HS-5 (cell line): ENCODE results near the gene LYPD8.

ENCODE experiments used
- DNase-seq: peaks from one replicate; pipeline ENCODE4 v3.0.0-alpha.2; 2012; ENCODE audit warnings: low read depth

LYPD8 gene

DNA sequence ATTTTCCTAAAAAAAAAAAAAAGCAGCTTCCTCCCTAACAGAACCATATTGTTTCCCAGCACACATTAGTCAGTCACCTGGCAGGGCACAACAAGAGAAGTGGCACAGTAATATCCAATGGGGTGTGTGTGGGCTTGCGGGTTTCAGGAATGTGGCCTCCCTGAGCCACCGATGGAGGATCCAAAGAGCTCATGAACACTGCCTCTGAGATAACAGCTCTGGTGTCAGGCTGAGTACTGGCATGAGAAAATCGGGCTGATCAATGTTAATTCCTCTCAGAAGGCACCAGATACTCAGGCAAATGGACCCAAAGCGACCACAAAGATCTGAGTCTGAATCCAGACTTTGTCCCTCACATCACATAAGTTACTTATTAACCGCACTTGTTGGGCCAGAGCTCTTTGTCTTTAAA is 2.2 kb upstream of the LYPD8 start:
- no peak for DNase-seq

DNA sequence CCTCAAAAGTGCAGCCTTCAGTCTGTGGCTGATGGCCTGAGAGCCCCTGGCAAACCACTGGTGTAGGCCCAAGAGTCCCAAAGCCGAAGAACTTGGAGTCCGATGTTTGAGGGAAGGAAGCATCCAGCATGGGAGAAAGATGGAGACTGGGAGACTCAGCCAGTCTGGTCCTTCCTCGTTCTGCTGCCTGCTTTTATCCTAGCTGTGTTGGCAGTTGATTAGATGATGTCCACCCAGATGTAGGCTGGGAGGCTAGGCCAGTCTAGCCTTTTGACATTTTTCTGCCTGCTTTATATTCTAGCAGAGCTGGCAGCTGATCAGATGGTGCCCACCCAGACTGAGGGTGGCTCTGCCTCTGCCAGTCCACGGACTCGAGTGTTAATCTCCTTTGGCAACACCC is 1.1 kb upstream of the LYPD8 start:
- no peak for DNase-seq

DNA sequence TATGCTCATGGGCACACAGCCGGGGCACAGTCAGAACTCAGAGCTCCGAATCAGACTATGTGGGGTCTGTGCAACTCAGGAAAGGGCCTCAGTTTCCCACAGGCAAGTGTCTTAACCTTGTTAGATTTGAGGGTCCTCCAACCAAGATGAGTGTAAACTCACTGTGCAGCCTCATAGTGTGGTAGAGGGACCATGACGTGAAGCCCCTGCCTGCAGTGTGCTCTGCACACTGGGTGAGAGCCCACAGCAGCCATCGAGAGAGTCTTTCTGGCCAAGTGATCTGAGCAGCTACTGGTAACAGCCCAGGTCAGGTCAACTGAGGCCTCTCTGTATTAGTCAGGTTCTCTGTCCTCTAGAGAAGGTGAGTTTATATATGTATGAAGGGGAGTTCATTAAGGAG is 592 bp upstream of the LYPD8 start:
- no peak for DNase-seq

GRCh38 chr1:248753708-248754280 is 1.8 kb downstream of the LYPD8 start:
- no peak for DNase-seq

GRCh38 chr1:248753029-248753594 is 2.4 kb downstream of the LYPD8 start:
- no peak for DNase-seq

DNA sequence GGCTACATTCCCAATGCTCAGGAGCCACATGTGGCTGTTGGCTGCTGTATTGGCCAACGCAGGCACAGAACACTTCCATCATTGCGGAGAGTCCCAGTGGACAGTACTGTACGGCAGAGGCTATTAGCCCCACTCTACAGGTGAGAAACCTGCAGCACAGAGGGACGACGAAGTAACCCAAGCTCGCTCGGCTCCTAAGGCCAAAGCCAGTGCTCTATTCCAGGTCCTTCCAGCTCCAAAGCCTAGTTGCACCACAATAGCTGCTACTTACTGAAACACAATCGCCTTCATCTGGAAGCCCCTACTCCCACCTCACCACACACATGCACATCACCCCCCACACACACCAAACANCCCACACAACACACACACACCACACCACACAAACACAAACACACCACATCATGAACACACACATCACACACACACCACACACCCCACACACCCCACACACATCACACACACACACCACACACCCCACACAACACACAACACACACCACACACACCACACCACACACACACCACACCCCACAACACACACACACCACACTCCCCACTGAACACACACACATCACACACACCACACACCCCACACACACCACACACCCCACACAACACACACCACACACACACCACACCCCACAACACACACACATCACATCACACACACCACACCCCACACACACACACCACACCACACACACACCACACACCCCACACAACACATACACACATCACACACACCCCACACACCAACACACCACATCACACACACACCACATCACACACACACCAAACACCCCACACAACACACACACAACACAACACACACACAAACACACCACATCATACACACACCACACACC is 3.2 kb downstream of the LYPD8 start:
- DNase-seq = no peak

DNA sequence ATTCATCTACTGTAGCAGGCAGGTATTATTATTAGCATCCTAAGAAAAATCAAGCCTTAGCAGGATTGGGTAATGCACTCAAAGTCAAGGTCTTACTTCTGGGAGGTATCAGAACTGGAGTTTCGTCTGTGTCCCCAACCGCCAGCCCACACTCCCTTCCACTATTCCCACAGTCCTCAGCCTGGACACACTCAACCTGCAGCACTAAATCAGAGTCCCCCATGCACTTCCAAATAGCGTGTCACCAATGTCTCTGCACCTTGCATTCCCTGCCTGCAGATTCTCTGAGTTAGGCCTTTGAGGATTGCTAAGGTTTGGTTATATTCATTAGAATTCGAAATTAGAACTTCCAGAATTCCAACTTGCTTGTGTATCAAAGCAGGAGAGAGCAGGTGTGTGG is 3.9 kb downstream of the LYPD8 start:
- DNase-seq = no peak

DNA sequence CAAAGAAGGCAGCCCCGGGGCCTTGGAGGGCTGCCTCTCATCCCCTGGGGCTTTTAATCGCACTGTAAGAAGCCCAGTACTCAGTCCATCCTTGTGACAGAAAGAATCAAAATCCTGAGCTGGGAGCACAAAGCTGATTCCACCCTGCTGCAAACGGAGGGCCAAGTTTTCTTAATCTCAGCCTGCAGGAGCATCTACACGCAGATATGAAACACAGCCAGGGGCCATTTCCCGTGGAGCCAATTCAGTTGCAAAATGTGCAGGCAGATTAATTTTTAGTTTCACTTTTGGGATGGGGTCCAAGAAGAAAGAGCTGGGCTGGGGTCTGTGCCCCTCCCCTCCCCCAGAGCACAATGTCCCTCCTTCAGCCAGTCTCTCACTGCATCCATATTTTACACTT is 4.4 kb downstream of the LYPD8 start:
- DNase-seq = no peak

GRCh38 chr1:248750496-248750895 is 5.1 kb downstream of the LYPD8 start:
- DNase-seq = no peak

DNA sequence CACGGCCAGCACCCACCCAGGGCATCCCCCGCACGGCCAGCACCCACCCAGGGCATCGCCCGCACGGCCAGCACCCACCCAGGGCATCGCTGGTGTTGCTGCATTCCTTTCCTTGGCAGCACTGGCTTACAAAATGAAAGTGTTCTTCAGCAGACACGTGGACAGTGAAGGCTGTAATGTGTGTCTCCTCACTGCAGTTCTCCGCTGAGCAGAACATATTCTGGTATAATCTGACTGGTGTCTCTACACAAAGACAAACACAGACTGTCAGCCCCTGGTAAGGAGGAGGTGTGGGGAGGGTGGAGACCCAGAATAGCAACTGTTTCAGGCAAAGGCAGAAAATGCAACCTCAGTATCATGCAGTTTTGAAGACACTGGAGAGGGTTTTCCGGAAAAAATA is 7.3 kb downstream of the LYPD8 start:
- DNase-seq = no peak

DNA sequence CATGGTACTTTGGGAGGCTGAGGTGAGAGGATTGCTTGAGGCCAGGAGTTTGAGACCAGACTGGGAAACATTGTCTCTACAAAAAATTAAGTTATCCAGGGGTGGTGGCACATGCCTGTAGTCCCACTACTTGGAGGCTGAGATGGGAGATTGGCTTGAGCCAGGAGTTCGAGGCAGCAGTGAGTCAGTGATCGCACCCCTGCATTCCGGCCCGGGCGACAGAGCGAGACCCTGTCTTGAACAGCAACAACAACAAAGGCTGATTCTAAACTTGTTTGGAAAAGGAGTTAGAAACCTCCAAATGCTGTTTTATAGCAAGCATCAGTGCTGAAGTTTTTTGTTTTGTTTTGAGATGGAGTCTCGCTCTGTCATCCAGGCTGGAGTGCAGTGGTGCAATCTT is 14.7 kb downstream of the LYPD8 start:
- DNase-seq = no peak

- no peak for DNase-seq
Observed at GRCh38 chr1:248739572-248740205, 15.9 kb downstream of the LYPD8 start.

- DNase-seq = no peak
Observed at GRCh38 chr1:248737457-248737856, 18.1 kb downstream of the LYPD8 start.

DNA sequence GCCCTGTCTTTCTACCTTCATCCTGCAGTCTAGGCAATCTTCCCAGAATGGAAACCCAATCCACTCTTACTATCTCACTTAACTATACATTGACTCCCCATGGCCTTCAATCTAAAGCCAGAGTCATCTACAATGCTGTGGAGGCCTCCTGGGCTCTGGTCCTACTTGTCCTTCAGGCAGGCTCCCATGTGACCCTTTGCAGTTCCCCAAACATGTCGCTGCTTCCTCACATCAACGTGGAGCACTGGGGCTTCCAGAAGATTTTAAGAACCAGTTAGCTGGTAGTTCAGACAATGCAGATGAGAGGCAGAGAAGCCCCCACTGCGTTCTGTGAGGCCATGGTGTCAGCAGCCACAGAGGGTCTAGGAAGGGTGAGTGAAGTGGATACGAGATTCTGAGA is 18.6 kb downstream of the LYPD8 start:
- DNase-seq = no peak

DNA sequence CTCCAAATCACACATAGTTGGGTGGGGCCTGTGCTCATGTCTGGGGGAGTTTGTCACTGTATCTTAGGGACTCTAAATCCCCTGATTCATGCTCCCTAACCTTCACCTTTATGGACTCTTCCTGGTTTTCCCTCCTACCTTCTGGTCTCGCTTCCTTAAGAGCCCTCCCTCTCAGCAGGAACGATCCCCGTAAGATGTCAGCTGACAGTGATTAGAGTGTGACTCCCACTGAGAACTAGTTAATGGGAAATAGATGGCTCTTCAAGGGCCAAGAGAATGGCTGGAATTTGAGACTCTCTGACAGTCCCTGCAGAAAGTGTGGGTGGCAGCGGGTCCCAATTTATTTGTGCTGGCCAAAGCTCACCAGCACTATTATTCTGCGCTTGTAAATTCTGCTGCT is 22.0 kb downstream of the LYPD8 start:
- no peak for DNase-seq

DNA sequence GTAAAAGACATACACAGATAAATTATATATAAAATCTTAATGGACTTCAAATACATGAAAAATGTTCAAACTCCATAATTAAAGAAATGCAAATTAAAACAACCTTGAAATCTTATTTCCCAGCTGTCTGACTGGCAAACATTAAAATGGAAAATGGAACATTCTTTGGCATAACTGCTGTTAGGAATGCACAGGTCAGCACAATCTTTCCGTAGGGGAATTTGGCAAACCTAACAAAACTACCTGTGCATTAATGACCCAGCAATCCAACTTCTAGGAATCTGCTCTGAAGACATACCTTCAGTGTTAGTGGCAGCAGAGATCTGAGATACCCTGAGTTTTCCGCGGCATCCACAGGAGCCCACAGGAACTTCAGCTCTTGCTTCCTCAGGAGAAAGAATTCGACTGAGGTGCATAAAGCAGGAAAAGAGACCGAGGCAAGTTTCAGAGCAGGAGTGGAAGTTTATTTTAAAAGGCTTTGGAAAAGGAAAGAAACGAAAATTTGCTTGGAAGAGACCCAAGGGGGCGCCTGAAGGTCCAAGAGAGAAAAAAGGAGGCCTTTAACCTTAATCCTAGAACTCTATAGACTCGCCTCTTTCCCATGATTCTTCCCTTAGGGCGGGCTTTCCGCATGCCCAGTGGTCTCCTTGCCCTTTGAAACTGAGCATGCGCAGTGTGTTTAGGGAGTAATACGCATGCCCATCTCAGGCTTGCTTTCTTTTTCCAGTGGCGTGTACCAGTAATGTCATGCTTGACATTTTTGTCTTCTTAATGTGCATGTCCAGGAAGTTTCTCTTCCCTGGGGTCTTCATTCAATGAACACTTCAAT is 24.8 kb downstream of the LYPD8 start:
- no peak for DNase-seq

DNA sequence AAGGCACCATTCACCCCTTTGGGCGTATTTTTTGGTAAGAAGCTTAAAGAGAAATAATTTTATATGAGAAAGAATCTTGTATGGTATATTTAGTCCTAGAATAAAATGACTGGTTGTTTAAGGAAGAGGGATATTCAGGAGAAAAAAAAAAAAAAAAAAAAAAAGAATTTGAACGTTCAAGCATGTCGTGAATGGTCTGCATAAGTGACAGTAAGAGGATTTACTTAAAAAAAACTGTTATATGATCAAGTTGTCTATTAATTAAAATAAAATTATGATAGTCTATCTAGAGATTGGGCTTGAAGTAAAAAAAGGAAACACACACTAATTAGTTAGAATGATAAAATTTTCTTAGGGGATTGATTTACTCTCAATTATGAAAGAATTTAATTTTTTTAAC is 41.3 kb downstream of the LYPD8 start:
- DNase-seq = no peak

DNA sequence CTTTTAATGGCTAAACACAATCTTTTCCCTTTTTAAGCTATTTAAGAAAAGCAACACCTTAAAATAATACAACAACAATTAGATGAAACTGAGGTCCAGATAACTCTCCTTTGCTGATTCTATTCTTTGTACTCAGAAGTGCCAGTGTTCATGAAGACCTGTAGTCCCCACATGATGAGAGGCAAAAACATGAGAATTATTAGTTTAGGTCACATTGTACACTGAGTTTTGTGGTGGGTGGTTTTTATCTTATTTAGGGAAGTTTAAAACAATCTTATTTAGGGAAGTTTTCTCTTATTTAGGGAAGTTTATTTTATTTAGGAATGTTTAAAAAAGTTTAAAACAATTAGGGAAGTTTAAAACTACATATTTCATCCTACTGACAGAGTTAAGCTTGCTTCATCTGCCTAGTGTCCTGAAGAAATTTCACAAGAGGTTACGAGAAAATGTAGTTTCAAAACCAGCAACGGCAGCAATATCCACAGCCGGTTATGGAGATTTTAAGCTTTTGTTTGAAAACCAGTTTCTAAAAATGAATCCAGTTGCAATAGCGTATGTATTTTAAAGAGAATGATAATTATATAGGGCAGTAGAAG is 45.2 kb downstream of the LYPD8 start:
- DNase-seq = no peak

- DNase-seq = no peak
Observed at GRCh38 chr1:248704606-248705005, 51.0 kb downstream of the LYPD8 start.

DNA sequence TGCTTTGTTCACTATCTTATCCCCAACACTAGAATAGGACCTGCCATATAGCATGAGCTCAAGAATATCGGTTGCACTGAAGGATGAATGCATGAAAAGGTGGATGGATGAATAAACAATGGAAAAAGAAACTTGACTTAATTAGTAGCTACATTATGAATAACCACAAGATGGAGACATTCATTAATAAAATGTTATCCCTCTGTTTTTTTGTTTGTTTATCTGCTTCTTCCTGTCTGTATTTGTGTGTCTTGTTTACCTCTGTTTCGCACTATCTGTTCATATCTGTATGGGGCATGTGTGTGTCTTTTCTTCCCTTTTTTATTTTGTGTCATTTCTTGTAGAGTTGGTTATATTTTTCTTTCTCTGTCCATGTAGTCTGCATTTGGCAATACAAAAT is 51.9 kb downstream of the LYPD8 start:
- DNase-seq = no peak

DNA sequence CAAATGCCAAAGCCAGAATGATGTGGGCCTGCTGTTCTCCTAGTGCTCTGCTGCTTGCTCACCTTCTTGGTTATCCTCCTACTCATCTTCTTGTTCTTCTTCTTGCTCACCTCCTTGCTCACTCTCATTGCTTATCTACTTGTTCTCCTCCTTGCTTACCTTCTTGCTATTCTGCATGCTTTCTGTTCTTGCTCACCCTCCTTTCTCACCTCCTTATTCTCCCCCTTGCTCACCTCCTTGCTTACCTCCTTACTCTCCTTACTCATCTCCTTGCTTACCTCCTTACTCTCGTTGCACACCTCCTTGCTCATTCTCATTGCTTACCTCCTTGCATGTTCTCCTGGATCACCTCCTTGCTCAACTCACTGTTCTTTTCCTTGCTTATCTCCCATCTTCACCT is 52.8 kb downstream of the LYPD8 start, which contains the start of gene OR14I1:
TSS of gene OR14I1 (minus strand) at position 53 of the 400 bp plus-strand sequence.
- no peak for DNase-seq

DNA sequence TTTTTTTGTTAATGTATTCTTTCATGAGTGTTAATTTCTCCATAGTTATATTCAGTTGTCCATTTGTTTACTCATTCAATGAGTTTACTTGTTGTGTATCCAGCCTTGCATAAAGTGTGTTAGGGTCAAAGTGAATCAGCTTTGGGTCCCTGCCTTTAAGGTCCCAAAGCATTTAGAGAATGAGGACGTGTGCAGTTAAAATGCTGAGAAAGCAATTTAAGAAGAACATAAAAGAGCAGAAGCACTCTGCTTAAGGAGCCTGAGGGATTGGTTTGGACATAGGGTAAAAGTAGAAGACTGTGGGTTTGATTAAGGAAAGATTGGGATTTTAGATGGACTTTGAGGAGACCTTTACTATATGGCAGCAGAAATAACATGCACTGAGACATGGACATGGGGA is 56.5 kb downstream of the LYPD8 start:
- DNase-seq = no peak
